ENCODE results near the gene CTRL.
A peak's percentile ranks its signal among the peaks of the same experiment; 100 is the strongest.

The CTRL gene

GRCh38 chr16:67963292-67963661 lies 31.6 kb upstream of the CTRL start:
- DNase-seq (ENCODE audit: low read depth), result no peak

DNA sequence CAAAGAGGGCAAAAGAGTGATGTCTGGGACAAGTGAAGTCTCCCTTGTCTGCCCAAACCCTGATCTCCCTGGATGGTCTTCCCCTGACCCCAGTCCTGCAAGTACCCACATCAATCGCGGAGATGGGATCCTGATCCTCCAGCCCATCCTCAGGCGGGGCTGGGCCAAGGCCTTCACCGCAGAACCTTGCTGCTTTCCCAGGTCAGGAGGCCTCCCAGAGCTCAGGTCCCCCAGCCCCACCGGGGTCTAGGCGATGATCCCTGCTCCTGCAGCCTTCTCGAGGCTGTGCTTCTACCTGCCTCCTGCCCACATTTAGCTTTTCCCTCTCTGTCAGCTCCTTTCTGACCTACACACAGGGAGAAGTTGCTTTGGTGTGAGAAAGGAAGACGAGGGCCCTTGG lies 30.5 kb upstream of the CTRL start:
- no peak for DNase-seq (ENCODE audit: low read depth)

GRCh38 chr16:67961551-67961957 lies 29.9 kb upstream of the CTRL start:
- no peak for DNase-seq (ENCODE audit: low read depth)

GRCh38 chr16:67959536-67960329 lies 28.1 kb upstream of the CTRL start:
- peak; percentile 80 for DNase-seq (ENCODE audit: low read depth)

DNA sequence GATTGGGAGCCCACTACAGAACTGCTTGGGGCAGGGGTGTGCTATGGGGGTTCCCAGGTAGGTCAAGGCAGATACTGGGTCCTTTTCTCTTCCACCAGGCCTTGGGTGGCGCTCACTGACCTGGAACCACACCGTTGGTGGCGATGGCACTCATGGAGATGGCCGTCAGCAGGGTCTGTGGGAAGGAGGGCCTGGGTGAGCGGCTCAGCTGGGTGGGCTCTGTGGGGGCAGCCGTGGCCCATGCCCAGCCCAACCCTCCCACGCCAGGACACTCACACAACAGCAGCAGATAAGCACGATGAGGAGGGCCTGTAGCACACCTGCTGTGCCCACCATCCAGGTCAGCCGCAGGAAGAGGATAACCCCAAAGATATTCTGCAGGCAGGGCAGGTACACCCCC lies 26.0 kb upstream of the CTRL start:
- DNase-seq (ENCODE audit: low read depth), result no peak

GRCh38 chr16:67954421-67955196 lies 22.9 kb upstream of the CTRL start:
- no peak for DNase-seq (ENCODE audit: low read depth)

- DNase-seq (ENCODE audit: low read depth), result no peak
These were observed 22.1 kb upstream of the CTRL start for GRCh38 chr16:67953641-67954375.

DNA sequence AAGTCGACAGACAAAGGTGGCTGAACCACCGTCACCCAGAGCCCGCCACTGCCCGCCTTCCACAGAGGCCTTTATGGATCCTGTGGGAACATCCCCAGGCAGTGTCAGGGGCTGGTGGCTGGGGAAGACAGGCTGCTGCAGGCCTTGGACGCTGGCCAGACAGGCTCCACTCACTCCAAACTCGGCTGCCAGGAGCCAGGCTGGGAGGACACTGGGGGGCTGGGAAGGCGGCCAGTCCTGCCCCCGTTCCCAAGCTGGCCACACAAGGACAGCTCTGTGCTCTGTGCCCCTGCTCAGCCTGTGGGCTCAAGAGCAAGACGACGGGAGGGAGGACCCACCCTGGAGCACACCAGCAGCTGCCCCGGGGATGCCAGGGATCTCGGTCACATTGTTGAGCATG lies 19.8 kb upstream of the CTRL start:
- DNase-seq (ENCODE audit: low read depth), result no peak

- DNase-seq (ENCODE audit: low read depth), result no peak
These were observed 18.7 kb upstream of the CTRL start for GRCh38 chr16:67950335-67950843.

GRCh38 chr16:67949645-67950044 lies 18.0 kb upstream of the CTRL start:
- no peak for DNase-seq (ENCODE audit: low read depth)

DNA sequence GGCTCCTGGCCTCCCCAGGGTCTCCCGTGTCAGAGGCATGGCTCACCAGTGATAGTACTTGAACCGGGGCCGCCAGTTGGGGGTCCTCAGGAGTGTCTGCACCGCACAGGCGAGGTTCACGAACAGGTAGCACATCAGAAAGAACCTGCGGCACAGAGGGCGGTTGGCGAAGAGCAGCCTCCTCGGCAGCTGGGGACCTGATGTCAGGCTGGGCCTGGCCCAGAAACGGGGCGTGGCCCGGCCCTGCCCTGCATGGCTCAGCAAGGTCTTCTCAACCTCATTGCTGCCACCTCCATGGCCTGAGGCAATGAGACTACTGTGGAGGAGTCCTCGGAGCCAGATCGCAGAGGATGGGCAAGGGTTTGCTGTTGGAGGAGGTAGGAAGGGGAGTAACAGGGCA lies 16.4 kb upstream of the CTRL start:
- no peak for DNase-seq (ENCODE audit: low read depth)

DNA sequence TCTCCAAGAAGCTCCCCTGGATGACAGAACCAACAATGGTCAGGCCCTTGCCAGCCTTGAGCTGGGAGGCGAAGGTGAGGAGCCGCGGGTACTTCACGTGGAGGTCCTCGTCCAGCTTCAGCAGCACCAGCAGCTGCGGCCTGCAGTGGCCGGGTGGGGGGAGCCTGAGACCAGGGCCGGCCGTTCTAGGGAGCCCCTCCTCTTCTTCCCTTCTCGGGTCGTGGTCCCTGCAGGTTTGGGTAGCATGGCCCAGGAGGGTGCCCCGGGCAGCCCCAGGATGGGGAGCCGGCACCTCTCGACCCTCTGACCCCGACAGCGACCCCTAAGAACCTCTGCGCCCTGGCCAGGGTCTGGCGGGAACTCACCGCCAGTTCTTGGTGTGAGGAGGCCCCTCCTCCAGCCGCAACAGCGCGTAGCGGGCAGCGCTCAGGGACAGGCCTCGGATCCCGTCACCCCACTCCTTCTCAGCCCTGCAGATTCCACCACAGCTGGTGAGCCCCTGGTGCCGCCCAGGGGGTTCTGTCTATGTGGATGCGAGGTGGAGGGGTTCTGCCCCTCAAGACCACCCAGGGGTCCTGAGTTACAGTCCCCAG lies 15.4 kb upstream of the CTRL start:
- DNase-seq (ENCODE audit: low read depth), result no peak

DNA sequence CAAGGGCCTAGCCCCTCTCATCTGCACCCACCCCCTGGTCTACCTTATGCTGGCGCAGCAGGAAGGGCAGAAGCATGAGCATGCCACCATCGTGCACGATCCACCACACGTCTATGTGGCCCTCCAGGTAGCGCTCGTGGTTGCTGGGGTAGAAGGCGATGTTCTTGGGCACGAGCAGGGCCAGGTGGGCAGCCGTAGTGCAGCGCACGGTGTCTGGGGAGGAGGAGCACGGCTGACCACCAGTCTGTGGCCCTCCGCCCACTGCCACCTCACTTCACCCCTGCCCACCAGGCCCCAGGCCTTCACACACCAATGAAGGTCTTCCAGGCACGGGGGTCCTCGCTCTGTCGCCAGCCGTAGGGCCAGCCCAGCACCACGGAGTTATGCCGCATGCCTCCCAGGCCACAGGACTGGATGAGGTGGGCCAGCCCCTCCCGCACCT lies 14.5 kb upstream of the CTRL start:
- no peak for DNase-seq (ENCODE audit: low read depth)

DNA sequence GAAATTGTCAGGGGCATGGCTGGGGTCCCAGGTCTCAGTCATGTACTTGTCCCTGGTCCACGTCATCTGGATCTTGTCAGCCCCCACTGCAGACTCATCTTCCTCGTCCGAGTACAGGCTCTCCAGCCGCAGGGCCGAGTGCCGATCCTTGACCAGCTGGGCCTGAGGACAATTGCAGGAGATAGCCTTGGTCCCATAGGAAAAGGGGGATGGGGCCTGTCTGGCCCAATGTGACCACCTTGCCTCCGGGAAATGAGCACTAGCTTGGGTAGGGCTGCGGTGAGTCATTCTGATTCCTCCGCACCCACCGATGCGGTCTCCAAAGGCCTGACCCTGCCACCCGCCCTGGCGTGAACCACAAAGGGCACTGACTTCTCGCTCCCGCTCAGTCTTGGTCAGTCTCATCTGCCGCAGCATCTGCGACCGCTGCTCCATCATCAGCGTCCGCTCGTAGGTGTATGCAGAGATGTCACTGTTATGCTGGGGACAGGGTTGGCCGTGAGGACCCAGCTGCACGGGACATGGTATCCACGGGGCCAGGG lies 13.8 kb upstream of the CTRL start:
- DNase-seq (ENCODE audit: low read depth), result no peak

GRCh38 chr16:67944690-67945391 lies 13.2 kb upstream of the CTRL start:
- no peak for DNase-seq (ENCODE audit: low read depth)

DNA sequence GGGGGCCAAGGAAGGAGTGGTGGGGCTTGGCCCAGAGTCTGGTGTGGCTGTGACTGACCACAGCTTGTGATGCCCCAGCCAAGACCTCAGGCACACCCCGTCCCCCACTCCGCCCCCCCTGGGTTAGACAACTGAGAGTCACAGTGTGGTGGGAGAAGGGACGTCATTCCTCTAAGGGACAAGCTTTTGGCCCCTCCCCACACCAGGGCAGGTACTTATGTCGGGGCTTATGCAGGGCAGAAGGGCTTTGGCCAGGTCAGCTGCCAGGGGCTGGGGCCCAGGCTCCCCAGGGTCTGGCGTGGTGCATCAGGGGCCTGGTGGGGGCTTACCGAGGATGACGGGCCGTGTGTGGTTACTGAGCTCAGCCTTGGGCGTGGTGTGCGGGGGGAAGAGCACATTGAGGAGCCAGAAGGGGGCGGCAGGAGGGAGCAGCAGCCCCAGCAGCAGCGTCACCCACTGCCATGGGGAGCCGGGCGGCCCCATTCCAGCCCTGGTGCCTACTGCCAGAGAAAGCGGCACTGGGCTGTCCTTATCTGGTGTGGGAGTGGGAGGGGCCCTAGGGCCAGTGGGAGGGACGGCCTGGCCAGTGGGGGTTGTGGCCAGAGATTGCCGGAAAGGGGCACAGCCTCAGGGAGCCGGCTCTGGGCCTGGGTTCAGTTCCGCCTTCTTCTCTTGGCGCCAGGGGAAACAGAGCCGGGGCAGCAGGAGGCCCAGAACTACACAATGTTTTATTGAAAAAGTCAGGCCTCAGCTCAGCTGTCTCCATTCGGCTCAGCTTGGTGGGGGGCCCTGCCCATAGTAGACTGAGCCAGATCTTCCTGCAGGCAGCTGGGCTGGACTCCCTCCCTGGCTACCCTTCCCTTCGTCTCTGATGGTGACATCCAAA lies 12.2 kb upstream of the CTRL start, which contains the start of gene LCAT:
LCAT (minus strand) TSS at position 502 of the 886 bp plus-strand sequence; CDS start at position 483, 19 bp downstream.
- no peak for DNase-seq (ENCODE audit: low read depth)

DNA sequence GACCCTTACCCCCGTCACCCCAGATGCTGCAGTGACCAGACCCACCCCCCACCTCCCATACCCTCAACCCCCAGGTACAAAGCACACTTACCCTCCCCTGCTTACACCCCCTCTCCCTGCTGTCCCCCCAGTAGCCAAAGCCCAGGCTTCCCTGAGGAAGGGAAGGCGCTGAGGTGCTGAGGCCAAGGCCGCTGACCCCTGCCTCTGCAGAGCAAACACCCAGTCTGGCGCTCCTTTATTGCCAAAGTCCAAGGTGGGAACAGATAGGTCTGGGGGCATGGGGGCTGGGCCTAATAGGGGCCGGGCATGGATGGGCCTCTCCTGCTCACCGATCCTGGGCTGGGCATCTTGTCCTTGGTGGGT lies 11.6 kb upstream of the CTRL start:
- DNase-seq (ENCODE audit: low read depth), result no peak

DNA sequence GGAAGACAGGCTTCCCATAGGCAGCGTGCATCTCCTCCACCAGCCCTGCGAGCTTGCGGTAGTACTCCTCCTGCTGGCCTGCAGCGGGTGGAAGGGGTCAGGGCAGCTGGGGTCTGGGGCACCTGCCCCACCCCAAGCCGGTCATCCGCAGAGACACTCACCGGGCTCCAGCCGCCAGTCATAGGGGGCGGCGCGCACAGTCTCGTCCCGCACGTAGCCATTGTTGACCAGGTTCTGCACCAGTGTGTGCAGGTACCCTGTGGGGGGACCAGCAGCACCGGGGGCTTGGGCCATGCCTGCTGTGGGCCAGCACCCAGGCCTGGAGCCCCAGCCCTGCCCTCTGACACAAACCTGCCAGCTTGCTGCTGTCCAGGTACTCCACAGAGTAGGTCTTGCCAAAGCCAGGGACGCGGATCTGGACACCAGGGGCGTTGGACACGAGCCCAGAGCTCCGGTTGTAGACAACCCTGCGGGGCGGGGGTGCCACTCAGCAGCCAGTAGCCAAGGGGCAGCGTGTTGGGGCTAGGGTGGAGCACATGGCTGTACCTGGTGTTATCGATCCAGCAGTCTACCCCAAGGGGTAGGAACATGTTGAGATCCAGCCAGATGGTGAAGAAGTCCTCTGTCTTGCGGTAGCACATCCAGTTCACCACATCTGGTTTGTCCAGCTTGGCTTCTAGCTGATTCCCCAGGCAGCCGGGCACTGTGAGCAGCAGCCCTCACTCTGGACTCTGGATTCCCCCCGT lies 11.0 kb upstream of the CTRL start:
- DNase-seq (ENCODE audit: low read depth), result no peak

- DNase-seq (ENCODE audit: low read depth), result peak; percentile 65
These were observed 10.5 kb upstream of the CTRL start for GRCh38 chr16:67942200-67942509.

All from ELR (cell line).